Panc1 (cell line): ENCODE data around the gene BNIP3. TPM values are rescaled to one million over a fixed set of nuclear protein-coding genes. Genes with fewer than 3 reads are reported as not detected.

Experiments
- ATAC-seq: fragments of 200-7000 bp; cut with Tn5 transposase; 2 replicates; pipeline ENCODE4 v1.9.1; 2020; ENCODE audit warnings: mild to moderate bottlenecking, moderate library complexity
- BruUV-seq: library from RNA; stranded (reverse); fragments of 400-500 nt; replicated peaks from 2 replicates; lab custom pipeline; 2021; lab: Mats Ljungman, UMichigan
- CTCF ChIA-PET: fragments of 300-600 bp; sonication (Branson Sonifier 250); formaldehyde crosslinking; loops from one replicate; lab custom pipeline; 2022; ENCODE audit warnings: antibody characterized with exemption; lab: Charles Lee
- POLR2A ChIA-PET: fragments of 300-600 bp; sonication (Branson Sonifier 250); formaldehyde crosslinking; loops from one replicate; lab custom pipeline; 2022; ENCODE audit warnings: antibody characterized with exemption; lab: Charles Lee
- DNase-seq: peaks from one replicate; pipeline ENCODE4 v3.0.0-alpha.2; 2010; ENCODE audit warnings: low read depth, low spot score
- H3K27ac ChIP-seq: 2 replicates; pipeline ENCODE4 v1.5.1; 2011; ENCODE audit warnings: mild to moderate bottlenecking, low read length, inconsistent platforms
- H3K27me3 ChIP-seq: fragments of 200-500 bp; sonication (Bioruptor generic); 2 replicates; pipeline ENCODE4 v1.6.0; 2014; ENCODE audit warnings: low read length, inconsistent platforms; ENCODE audit not compliant: control insufficient read depth, insufficient read depth
- H3K36me3 ChIP-seq: fragments of 200-500 bp; sonication (Bioruptor generic); 2 replicates; pipeline ENCODE4 v1.5.1; 2014; ENCODE audit warnings: inconsistent platforms, mild to moderate bottlenecking, low read length, moderate library complexity; ENCODE audit not compliant: control insufficient read depth, insufficient read depth
- H3K4me1 ChIP-seq: 2 replicates; pipeline ENCODE4 v1.5.1; 2011; ENCODE audit warnings: inconsistent platforms, mild to moderate bottlenecking, low read length, moderate library complexity; ENCODE audit not compliant: control insufficient read depth, insufficient read depth
- H3K4me3 ChIP-seq, 2 experiments: 2 replicates each; pipeline ENCODE4 v1.5.1; 2011 to 2012; ENCODE audit warnings: low read depth in 2 of 2, low read length in 2 of 2, mild to moderate bottlenecking in 2 of 2, inconsistent platforms in 1 of 2, moderate library complexity in 1 of 2
- H3K9me3 ChIP-seq: fragments of 200-500 bp; sonication (Bioruptor generic); 2 replicates; pipeline ENCODE4 v1.5.1; 2014; ENCODE audit warnings: low read depth, mild to moderate bottlenecking, inconsistent platforms, low read length, moderate library complexity; ENCODE audit not compliant: control insufficient read depth, insufficient read depth
- POLR2AphosphoS5 ChIP-seq: IDR thresholded peaks from 2 replicates; pipeline ENCODE4 v1.6.1; 2012; ENCODE audit warnings: mild to moderate bottlenecking, low read depth, low read length, moderate library complexity
- SIN3A ChIP-seq: IDR thresholded peaks from 2 replicates; pipeline ENCODE4 v1.6.1; 2012; ENCODE audit warnings: low read depth, mild to moderate bottlenecking, low read length, moderate library complexity, borderline replicate concordance; ENCODE audit not compliant: insufficient read depth
- TCF7L2 ChIP-seq: IDR thresholded peaks from 2 replicates; pipeline ENCODE4 v1.6.1; 2011; ENCODE audit warnings: mild to moderate bottlenecking, low read depth, low read length, inconsistent platforms
- in situ Hi-C: cut with HindIII; loops from 2 replicates; pipeline ENCODE4 v1.10.0; 2016; ENCODE audit warnings: low sequenced_read_pairs, low pct_unique_long_range_greater_than_20kb
- intact Hi-C: fragments of 100-400 bp; cut with micrococcal nuclease; formaldehyde crosslinking; loops from one replicate; pipeline ENCODE4 v1.10.0; 2022; ENCODE audit not compliant: unreplicated experiment
- total RNA-seq: library from RNA; stranded (reverse); gene quantifications from one replicate; pipeline ENCODE4 v1.2.1, GENCODE V29; 2021; ENCODE audit not compliant: unreplicated experiment
- TF ChIP-seq, protein P1 (sequence below): fragments of 450-650 bp; IDR thresholded peaks from 2 replicates; pipeline ENCODE4 v1.5.1; 2017; ENCODE audit warnings: mild to moderate bottlenecking
- TF ChIP-seq, protein P2 (sequence below), 2 experiments: IDR thresholded peaks; 2 replicates each; pipeline ENCODE4 v1.6.1; 2011 to 2012; ENCODE audit warnings: low read depth in 2 of 2, control low read depth in 1 of 2, low read length in 1 of 2, mild to moderate bottlenecking in 1 of 2, moderate library complexity in 1 of 2; ENCODE audit not compliant: insufficient read depth in 1 of 2

Gene BNIP3
- total RNA-seq, 1 experiment from 2014 or later, result 67.8 TPM

DNA sequence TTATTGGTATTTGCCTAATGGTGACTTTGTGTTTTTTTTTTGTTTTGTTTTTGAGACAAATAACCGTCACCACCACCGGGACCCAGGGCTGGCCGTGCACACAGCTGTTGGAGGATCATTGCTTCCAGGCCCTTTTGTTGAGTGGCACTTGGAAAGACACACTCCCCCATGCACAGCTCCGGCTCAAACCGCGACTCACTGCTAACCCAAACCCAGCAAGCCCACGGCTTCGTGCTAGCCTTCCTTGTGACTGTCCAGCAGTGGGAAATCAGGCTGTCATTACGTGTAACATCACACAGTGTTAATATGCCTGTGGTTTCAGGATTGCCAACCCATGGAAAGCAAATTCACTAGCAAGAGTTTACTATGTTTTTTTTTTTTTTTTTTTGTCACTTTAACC lies 17.4 kb downstream of the BNIP3 start:
- in situ Hi-C loops, result no loop called here
- intact Hi-C loops, result no loop called here
- POLR2A ChIA-PET, result no interaction called here
- Histone ChIP-seq H3K9me3 (no peaks in the 10 kb centered on the region), H3K27ac (no peak overlapping the region), H3K4me3 (no peak overlapping the region), H3K36me3 (no peaks in the 10 kb centered on the region; the same call in 1 of the 2 replicates), H3K4me1 (no peaks in the 10 kb centered on the region), H3K27me3 (no peaks in the 10 kb centered on the region)
- CTCF ChIA-PET, result no interaction called here
- ATAC-seq (no peak), DNase-seq (no peak)
- BruUV-seq, result no TSS peak
- no peak for TF ChIP-seq SIN3A

DNA sequence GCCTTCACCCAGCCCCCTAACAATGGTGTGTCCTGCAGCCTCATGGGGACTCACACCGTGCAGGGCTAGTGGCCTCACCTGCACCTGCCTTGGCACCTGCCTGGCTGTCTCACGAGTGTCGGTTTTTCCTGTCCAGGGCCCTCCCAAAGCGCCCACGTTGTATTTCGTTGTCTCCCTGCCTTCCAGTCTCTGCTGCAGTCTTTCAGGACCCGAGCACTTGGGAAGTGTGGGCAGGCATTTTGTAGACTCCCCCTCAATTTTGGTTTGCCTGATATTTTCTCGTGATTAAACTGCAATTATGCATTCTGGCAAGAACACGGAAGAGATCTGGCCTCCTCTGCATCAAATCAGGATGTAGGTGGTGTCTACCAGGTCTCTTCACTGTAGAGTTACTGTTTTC lies 17.9 kb downstream of the BNIP3 start:
- CTCF ChIA-PET, result no interaction called here
- no peaks in the 10 kb centered on the region for H3K27me3 ChIP-seq
- no peaks in the 10 kb centered on the region for H3K4me1 ChIP-seq
- no peak overlapping the region for H3K27ac ChIP-seq
- in situ Hi-C loops (no loop called here), intact Hi-C loops (no loop called here)
- TF ChIP-seq SIN3A, result no peak
- no peak for TF ChIP-seq TCF7L2
- TF ChIP-seq, protein P1, sequence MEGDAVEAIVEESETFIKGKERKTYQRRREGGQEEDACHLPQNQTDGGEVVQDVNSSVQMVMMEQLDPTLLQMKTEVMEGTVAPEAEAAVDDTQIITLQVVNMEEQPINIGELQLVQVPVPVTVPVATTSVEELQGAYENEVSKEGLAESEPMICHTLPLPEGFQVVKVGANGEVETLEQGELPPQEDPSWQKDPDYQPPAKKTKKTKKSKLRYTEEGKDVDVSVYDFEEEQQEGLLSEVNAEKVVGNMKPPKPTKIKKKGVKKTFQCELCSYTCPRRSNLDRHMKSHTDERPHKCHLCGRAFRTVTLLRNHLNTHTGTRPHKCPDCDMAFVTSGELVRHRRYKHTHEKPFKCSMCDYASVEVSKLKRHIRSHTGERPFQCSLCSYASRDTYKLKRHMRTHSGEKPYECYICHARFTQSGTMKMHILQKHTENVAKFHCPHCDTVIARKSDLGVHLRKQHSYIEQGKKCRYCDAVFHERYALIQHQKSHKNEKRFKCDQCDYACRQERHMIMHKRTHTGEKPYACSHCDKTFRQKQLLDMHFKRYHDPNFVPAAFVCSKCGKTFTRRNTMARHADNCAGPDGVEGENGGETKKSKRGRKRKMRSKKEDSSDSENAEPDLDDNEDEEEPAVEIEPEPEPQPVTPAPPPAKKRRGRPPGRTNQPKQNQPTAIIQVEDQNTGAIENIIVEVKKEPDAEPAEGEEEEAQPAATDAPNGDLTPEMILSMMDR, result no peak
- TF ChIP-seq, protein P2, sequence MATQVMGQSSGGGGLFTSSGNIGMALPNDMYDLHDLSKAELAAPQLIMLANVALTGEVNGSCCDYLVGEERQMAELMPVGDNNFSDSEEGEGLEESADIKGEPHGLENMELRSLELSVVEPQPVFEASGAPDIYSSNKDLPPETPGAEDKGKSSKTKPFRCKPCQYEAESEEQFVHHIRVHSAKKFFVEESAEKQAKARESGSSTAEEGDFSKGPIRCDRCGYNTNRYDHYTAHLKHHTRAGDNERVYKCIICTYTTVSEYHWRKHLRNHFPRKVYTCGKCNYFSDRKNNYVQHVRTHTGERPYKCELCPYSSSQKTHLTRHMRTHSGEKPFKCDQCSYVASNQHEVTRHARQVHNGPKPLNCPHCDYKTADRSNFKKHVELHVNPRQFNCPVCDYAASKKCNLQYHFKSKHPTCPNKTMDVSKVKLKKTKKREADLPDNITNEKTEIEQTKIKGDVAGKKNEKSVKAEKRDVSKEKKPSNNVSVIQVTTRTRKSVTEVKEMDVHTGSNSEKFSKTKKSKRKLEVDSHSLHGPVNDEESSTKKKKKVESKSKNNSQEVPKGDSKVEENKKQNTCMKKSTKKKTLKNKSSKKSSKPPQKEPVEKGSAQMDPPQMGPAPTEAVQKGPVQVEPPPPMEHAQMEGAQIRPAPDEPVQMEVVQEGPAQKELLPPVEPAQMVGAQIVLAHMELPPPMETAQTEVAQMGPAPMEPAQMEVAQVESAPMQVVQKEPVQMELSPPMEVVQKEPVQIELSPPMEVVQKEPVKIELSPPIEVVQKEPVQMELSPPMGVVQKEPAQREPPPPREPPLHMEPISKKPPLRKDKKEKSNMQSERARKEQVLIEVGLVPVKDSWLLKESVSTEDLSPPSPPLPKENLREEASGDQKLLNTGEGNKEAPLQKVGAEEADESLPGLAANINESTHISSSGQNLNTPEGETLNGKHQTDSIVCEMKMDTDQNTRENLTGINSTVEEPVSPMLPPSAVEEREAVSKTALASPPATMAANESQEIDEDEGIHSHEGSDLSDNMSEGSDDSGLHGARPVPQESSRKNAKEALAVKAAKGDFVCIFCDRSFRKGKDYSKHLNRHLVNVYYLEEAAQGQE (IDR thresholded peaks at IDR 0.05; ENCODE audit: insufficient read depth in 1 of 2, low read depth in 2 of 2, low read length in 1 of 2), result no peak
- DNase-seq, result no peak
- BruUV-seq, result no TSS peak
- H3K9me3 ChIP-seq, result no peaks in the 10 kb centered on the region
- POLR2A ChIA-PET, result no interaction called here
- no peak for ATAC-seq
- no peaks in the 10 kb centered on the region; the same call in 1 of the 2 replicates for H3K36me3 ChIP-seq
- H3K4me3 ChIP-seq, result no peak overlapping the region

DNA sequence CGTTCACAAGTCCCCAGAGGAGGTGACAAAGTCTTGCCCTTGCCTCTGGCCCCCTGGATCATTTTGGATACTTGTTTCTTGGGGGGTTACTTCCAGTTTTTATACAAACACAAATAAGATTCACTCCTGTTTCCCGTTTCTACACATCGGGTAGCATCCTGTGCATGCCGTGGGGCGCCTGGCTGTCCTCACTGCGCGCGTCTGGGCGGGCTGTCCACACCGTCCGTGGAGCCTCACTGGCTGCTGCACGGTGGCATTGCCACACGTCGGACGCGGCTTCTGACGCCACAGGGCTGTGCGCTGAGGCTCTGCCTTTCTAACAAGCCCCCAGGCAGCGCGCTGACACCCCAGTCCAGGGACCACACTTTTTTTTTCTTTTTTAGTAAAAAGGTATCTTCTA lies 18.4 kb downstream of the BNIP3 start:
- Histone ChIP-seq H3K36me3 (no peaks in the 10 kb centered on the region; the same call in 1 of the 2 replicates), H3K4me1 (no peaks in the 10 kb centered on the region), H3K4me3 (no peak overlapping the region), H3K27ac (no peak overlapping the region), H3K9me3 (no peaks in the 10 kb centered on the region), H3K27me3 (no peaks in the 10 kb centered on the region)
- ChIA-PET POLR2A (no interaction called here), CTCF (no interaction called here)
- no peak for DNase-seq
- BruUV-seq, result no TSS peak
- TF ChIP-seq, protein P1, result no peak
- TF ChIP-seq POLR2AphosphoS5, result no peak
- in situ Hi-C loops, result no loop called here
- intact Hi-C loops, result no loop called here
- no peak for ATAC-seq
